GM12878 (cell line): ENCODE data around the gene PGAP6. TPM values are rescaled to one million over a fixed set of nuclear protein-coding genes. Genes with fewer than 3 reads are reported as not detected.

Experiments used
- CBX5 ChIP-seq: sonication (generic); IDR thresholded peaks from 2 replicates; pipeline ENCODE4 v1.6.1; 2016; ENCODE audit warnings: low read depth, moderate library complexity, mild to moderate bottlenecking, inconsistent platforms
- EZH2 ChIP-seq: IDR thresholded peaks from 2 replicates; pipeline ENCODE4 v1.6.1; 2012; ENCODE audit warnings: low read depth, mild to moderate bottlenecking, control low read depth, inconsistent platforms, low read length, borderline replicate concordance; ENCODE audit not compliant: control insufficient read depth
- FOXK2 ChIP-seq: fragments of 450-650 bp; IDR thresholded peaks from 2 replicates; pipeline ENCODE4 v1.6.1; 2017; ENCODE audit warnings: mild to moderate bottlenecking, moderate library complexity
- HDGF ChIP-seq: fragments of 450-650 bp; IDR thresholded peaks from 2 replicates; pipeline ENCODE4 v1.6.1; 2016; ENCODE audit warnings: antibody characterized with exemption
- IKZF2 ChIP-seq, 2 experiments: fragments of 450-650 bp; IDR thresholded peaks; 2 replicates each; pipeline ENCODE4 v1.6.1; 2017; ENCODE audit warnings: mild to moderate bottlenecking in 2 of 2, moderate library complexity in 2 of 2
- KDM1A ChIP-seq: fragments of 200-600 bp; sonication (generic); IDR thresholded peaks from 2 replicates; pipeline ENCODE4 v1.6.1; 2016; ENCODE audit warnings: borderline replicate concordance
- KLF5 ChIP-seq: fragments of 450-650 bp; IDR thresholded peaks from 2 replicates; pipeline ENCODE4 v1.6.1; 2014; ENCODE audit warnings: mild to moderate bottlenecking; ENCODE audit not compliant: partially characterized antibody
- MXI1 ChIP-seq: fragments of 150-350 bp; IDR thresholded peaks from 2 replicates; pipeline ENCODE4 v1.6.1; 2011; ENCODE audit warnings: low read depth, mild to moderate bottlenecking, inconsistent platforms, low read length, improper control_type of control experiment
- NFIC ChIP-seq: IDR thresholded peaks from 2 replicates; pipeline ENCODE4 v1.6.1; 2012; ENCODE audit warnings: low read depth, mild to moderate bottlenecking, inconsistent platforms, low read length, moderate library complexity
- SREBF1 ChIP-seq: IDR thresholded peaks from 2 replicates; pipeline ENCODE4 v1.6.1; 2012; ENCODE audit warnings: mild to moderate bottlenecking, low read length
- STAT1 ChIP-seq: fragments of 450-650 bp; conservative IDR thresholded peaks from 2 replicates; pipeline ENCODE4 v1.6.1; 2014; ENCODE audit warnings: antibody characterized with exemption, mild to moderate bottlenecking
- TCF12 ChIP-seq: IDR thresholded peaks from 2 replicates; pipeline ENCODE4 v1.6.1; 2011; ENCODE audit warnings: low read depth, mild to moderate bottlenecking, low read length
- TCF3 ChIP-seq: IDR thresholded peaks from 2 replicates; pipeline ENCODE4 v1.6.1; 2012; ENCODE audit warnings: low read depth, mild to moderate bottlenecking, low read length, borderline replicate concordance; ENCODE audit not compliant: insufficient read depth
- WRNIP1 ChIP-seq: IDR thresholded peaks from 2 replicates; pipeline ENCODE4 v1.6.1; 2011; ENCODE audit warnings: low read depth, low read length, improper control_type of control experiment, borderline replicate concordance
- ZNF687 ChIP-seq: fragments of 450-650 bp; IDR thresholded peaks from 2 replicates; pipeline ENCODE4 v1.6.1; 2017; ENCODE audit warnings: mild to moderate bottlenecking, moderate library complexity
- ZSCAN29 ChIP-seq: fragments of 450-650 bp; IDR thresholded peaks from 2 replicates; pipeline ENCODE4 v1.6.1; 2017; ENCODE audit warnings: mild to moderate bottlenecking, moderate library complexity
- polyA plus RNA-seq, 11 experiments: library from polyadenylated mRNA; depleted of rRNA in 4 of 11; unstranded in 6 of 11; stranded (reverse) in 5 of 11; fragments of >200 nt; fragmentation: Nextera tagmentation in 4 of 11; fragmentation: Illumina TruSeq in 1 of 11; extraction: Ambion mirVana in 4 of 11; extraction: Trizol in 1 of 11; gene quantifications; 1 replicate in 1 of 11; 2 replicates in 10 of 11; pipeline versions ENCODE4 v1.2.1 to v1.2.3, GENCODE V29; 2011 to 2016; ENCODE audit warnings: inconsistent platforms in 2 of 11, missing spikeins in 2 of 11, low read depth in 1 of 11
- total RNA-seq, 4 experiments: library from RNA; depleted of rRNA in 3 of 4; stranded (reverse); fragments of >200 nt in 3 of 4; fragmentation: Illumina TruSeq in 1 of 4; extraction: Trizol in 1 of 4; gene quantifications; 2 replicates each; pipeline versions ENCODE4 v1.2.1 to v1.2.3, GENCODE V29; 2013 to 2021
- TF ChIP-seq, protein P1 (sequence below): fragments of 450-650 bp; IDR thresholded peaks from 2 replicates; pipeline ENCODE4 v1.6.1; 2017; ENCODE audit warnings: borderline replicate concordance
- TF ChIP-seq, protein P2 (sequence below): fragments of 450-650 bp; IDR thresholded peaks from 2 replicates; pipeline ENCODE4 v1.6.1; 2017; ENCODE audit warnings: antibody characterized with exemption, mild to moderate bottlenecking, moderate library complexity
- TF ChIP-seq, protein P3 (sequence below): fragments of 450-650 bp; IDR thresholded peaks from 2 replicates; pipeline ENCODE4 v1.6.1; 2014; ENCODE audit warnings: mild to moderate bottlenecking
- TF ChIP-seq, protein P4 (sequence below), 3 experiments: IDR thresholded peaks in 2 of 3; conservative IDR thresholded peaks in 1 of 3; 2 replicates each; pipeline ENCODE4 v1.5.1; 2011; ENCODE audit warnings: low read depth in 3 of 3, low read length in 3 of 3, mild to moderate bottlenecking in 3 of 3, control low read depth in 2 of 3, moderate library complexity in 2 of 3, inconsistent platforms in 1 of 3, mixed read lengths in 1 of 3; ENCODE audit not compliant: control insufficient read depth in 2 of 3, insufficient read depth in 1 of 3; ENCODE audit errors: extremely low read depth in 1 of 3

Gene PGAP6
- total and polyA plus RNA-seq, 10 of the 15 experiments (the other 5 are each of a cell fraction or from before 2014, with no cell fraction given) = 0.76 to 48.8 (median 18.4) TPM

GRCh38 chr16:391885-392335, 10.1 kb upstream of the PGAP6 start (continued):
- TF ChIP-seq, protein P1, sequence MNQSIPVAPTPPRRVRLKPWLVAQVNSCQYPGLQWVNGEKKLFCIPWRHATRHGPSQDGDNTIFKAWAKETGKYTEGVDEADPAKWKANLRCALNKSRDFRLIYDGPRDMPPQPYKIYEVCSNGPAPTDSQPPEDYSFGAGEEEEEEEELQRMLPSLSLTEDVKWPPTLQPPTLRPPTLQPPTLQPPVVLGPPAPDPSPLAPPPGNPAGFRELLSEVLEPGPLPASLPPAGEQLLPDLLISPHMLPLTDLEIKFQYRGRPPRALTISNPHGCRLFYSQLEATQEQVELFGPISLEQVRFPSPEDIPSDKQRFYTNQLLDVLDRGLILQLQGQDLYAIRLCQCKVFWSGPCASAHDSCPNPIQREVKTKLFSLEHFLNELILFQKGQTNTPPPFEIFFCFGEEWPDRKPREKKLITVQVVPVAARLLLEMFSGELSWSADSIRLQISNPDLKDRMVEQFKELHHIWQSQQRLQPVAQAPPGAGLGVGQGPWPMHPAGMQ = no peak
- no peak for TF ChIP-seq EZH2
- TF ChIP-seq, protein P2, sequence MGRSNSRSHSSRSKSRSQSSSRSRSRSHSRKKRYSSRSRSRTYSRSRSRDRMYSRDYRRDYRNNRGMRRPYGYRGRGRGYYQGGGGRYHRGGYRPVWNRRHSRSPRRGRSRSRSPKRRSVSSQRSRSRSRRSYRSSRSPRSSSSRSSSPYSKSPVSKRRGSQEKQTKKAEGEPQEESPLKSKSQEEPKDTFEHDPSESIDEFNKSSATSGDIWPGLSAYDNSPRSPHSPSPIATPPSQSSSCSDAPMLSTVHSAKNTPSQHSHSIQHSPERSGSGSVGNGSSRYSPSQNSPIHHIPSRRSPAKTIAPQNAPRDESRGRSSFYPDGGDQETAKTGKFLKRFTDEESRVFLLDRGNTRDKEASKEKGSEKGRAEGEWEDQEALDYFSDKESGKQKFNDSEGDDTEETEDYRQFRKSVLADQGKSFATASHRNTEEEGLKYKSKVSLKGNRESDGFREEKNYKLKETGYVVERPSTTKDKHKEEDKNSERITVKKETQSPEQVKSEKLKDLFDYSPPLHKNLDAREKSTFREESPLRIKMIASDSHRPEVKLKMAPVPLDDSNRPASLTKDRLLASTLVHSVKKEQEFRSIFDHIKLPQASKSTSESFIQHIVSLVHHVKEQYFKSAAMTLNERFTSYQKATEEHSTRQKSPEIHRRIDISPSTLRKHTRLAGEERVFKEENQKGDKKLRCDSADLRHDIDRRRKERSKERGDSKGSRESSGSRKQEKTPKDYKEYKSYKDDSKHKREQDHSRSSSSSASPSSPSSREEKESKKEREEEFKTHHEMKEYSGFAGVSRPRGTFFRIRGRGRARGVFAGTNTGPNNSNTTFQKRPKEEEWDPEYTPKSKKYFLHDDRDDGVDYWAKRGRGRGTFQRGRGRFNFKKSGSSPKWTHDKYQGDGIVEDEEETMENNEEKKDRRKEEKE = no peak
- TF ChIP-seq ZSCAN29 = no peak
- TF ChIP-seq WRNIP1 = no peak
- TF ChIP-seq, protein P3, sequence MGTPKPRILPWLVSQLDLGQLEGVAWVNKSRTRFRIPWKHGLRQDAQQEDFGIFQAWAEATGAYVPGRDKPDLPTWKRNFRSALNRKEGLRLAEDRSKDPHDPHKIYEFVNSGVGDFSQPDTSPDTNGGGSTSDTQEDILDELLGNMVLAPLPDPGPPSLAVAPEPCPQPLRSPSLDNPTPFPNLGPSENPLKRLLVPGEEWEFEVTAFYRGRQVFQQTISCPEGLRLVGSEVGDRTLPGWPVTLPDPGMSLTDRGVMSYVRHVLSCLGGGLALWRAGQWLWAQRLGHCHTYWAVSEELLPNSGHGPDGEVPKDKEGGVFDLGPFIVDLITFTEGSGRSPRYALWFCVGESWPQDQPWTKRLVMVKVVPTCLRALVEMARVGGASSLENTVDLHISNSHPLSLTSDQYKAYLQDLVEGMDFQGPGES = no peak
- TF ChIP-seq HDGF = no peak
- no peak for TF ChIP-seq TCF3
- no peak for TF ChIP-seq SREBF1
- no peak for TF ChIP-seq IKZF2 (IDR thresholded peaks at IDR 0.05)
- peak; percentile 64; the same call in 1 of the 2 replicates for TF ChIP-seq CBX5
- TF ChIP-seq STAT1 = no peak
- no peak for TF ChIP-seq FOXK2
- no peak for TF ChIP-seq KLF5
- TF ChIP-seq KDM1A = no peak
- no peak for TF ChIP-seq MXI1
- TF ChIP-seq ZNF687 = no peak
- no peak for TF ChIP-seq NFIC
- TF ChIP-seq TCF12 = no peak
- TF ChIP-seq, protein P4, sequence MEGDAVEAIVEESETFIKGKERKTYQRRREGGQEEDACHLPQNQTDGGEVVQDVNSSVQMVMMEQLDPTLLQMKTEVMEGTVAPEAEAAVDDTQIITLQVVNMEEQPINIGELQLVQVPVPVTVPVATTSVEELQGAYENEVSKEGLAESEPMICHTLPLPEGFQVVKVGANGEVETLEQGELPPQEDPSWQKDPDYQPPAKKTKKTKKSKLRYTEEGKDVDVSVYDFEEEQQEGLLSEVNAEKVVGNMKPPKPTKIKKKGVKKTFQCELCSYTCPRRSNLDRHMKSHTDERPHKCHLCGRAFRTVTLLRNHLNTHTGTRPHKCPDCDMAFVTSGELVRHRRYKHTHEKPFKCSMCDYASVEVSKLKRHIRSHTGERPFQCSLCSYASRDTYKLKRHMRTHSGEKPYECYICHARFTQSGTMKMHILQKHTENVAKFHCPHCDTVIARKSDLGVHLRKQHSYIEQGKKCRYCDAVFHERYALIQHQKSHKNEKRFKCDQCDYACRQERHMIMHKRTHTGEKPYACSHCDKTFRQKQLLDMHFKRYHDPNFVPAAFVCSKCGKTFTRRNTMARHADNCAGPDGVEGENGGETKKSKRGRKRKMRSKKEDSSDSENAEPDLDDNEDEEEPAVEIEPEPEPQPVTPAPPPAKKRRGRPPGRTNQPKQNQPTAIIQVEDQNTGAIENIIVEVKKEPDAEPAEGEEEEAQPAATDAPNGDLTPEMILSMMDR (IDR thresholded peaks at IDR 0.05 in 2 of 3, conservative IDR thresholded peaks at IDR 0.05 in 1 of 3; ENCODE audit: control insufficient read depth in 2 of 3, extremely low read depth in 1 of 3, insufficient read depth in 1 of 3, low read depth in 3 of 3, low read length in 3 of 3) = peak; percentile 66 to 85 (median 82)
